H9 (cell line): ENCODE results near the gene DOCK10. TPM values are rescaled to one million over a fixed set of nuclear protein-coding genes. Genes with fewer than 3 reads are reported as not detected.

Experiments used
- DNase-seq: peaks from one replicate; pipeline ENCODE4 v3.0.0-alpha.2; 2017
- H2AFZ ChIP-seq: one replicate; pipeline ENCODE4 v1.6.1; 2013; ENCODE audit warnings: mild to moderate bottlenecking, low read length, control low read depth, moderate library complexity
- H2AK5ac ChIP-seq: 2 replicates; pipeline ENCODE4 v1.6.1; 2013; ENCODE audit warnings: low read length, control low read depth, mixed read lengths; ENCODE audit not compliant: insufficient read length
- H2BK120ac ChIP-seq: one replicate; pipeline ENCODE4 v1.6.1; 2013; ENCODE audit warnings: low read depth, mild to moderate bottlenecking, low read length, control low read depth, inconsistent platforms; ENCODE audit not compliant: poor library complexity, severe bottlenecking
- H2BK12ac ChIP-seq: 2 replicates; pipeline ENCODE4 v1.6.1; 2013; ENCODE audit warnings: low read length, control low read depth, mixed read lengths, low read depth; ENCODE audit not compliant: insufficient read length
- H2BK15ac ChIP-seq: 2 replicates; pipeline ENCODE4 v1.6.1; 2013; ENCODE audit warnings: low read depth, low read length, control low read depth
- H2BK20ac ChIP-seq: one replicate; pipeline ENCODE4 v1.6.1; 2013; ENCODE audit warnings: low read depth, mild to moderate bottlenecking, low read length, control low read depth, inconsistent platforms; ENCODE audit not compliant: poor library complexity, severe bottlenecking
- H2BK5ac ChIP-seq: 2 replicates; pipeline ENCODE4 v1.6.1; 2013; ENCODE audit warnings: low read length, control low read depth, mixed read lengths; ENCODE audit not compliant: insufficient read length
- H3K14ac ChIP-seq: 2 replicates; pipeline ENCODE4 v1.6.1; 2013; ENCODE audit warnings: low read length, control low read depth; ENCODE audit not compliant: insufficient read depth
- H3K18ac ChIP-seq: 2 replicates; pipeline ENCODE4 v1.6.1; 2013; ENCODE audit warnings: low read depth, mild to moderate bottlenecking, mixed read lengths, low read length, control low read depth; ENCODE audit not compliant: insufficient read length
- H3K23ac ChIP-seq: 2 replicates; pipeline ENCODE4 v1.6.1; 2013; ENCODE audit warnings: low read length, control low read depth, mixed read lengths, low read depth; ENCODE audit not compliant: insufficient read length
- H3K23me2 ChIP-seq: 2 replicates; pipeline ENCODE4 v1.6.1; 2013; ENCODE audit warnings: low read depth, mild to moderate bottlenecking, mixed read lengths, low read length, control low read depth; ENCODE audit not compliant: insufficient read length, poor library complexity, severe bottlenecking
- H3K27ac ChIP-seq: 2 replicates; pipeline ENCODE4 v1.5.1; 2013; ENCODE audit warnings: low read length, control low read depth, mixed read lengths, low read depth; ENCODE audit not compliant: insufficient read length
- H3K27me3 ChIP-seq: 2 replicates; pipeline ENCODE4 v1.6.1; 2013; ENCODE audit warnings: low read length, control low read depth, inconsistent platforms; ENCODE audit not compliant: insufficient read depth
- H3K4ac ChIP-seq: 2 replicates; pipeline ENCODE4 v1.6.1; 2013; ENCODE audit warnings: low read depth, mild to moderate bottlenecking, control low read depth, inconsistent platforms, low read length, moderate library complexity
- H3K4me1 ChIP-seq: 2 replicates; pipeline ENCODE4 v1.6.1; 2013; ENCODE audit warnings: low read length, control low read depth, inconsistent platforms; ENCODE audit not compliant: insufficient read depth
- H3K4me2 ChIP-seq: 2 replicates; pipeline ENCODE4 v1.6.1; 2013; ENCODE audit warnings: low read length, control low read depth, mixed read lengths; ENCODE audit not compliant: insufficient read length, insufficient read depth
- H3K56ac ChIP-seq: 2 replicates; pipeline ENCODE4 v1.6.1; 2013; ENCODE audit warnings: low read depth, mild to moderate bottlenecking, mixed read lengths, low read length, control low read depth; ENCODE audit not compliant: insufficient read length
- H3K79me1 ChIP-seq: 2 replicates; pipeline ENCODE4 v1.6.1; 2013; ENCODE audit warnings: low read depth, mild to moderate bottlenecking, moderate library complexity, low read length, control low read depth, inconsistent platforms; ENCODE audit not compliant: insufficient read depth, poor library complexity, severe bottlenecking
- H3K79me2 ChIP-seq: 2 replicates; pipeline ENCODE4 v1.6.1; 2013; ENCODE audit warnings: low read length, control low read depth, inconsistent platforms; ENCODE audit not compliant: insufficient read depth
- H3K9ac ChIP-seq: 2 replicates; pipeline ENCODE4 v1.6.1; 2013; ENCODE audit warnings: low read length, control low read depth, mixed read lengths; ENCODE audit not compliant: insufficient read length; ENCODE audit errors: extremely low read depth
- H3K9me3 ChIP-seq: one replicate; pipeline ENCODE4 v1.6.1; 2013; ENCODE audit warnings: low read depth, low read length, inconsistent platforms; ENCODE audit not compliant: control insufficient read depth
- H3T11ph ChIP-seq: one replicate; pipeline ENCODE4 v1.6.1; 2013; ENCODE audit warnings: mild to moderate bottlenecking, low read length, control low read depth, inconsistent platforms
- H4K20me1 ChIP-seq: one replicate; pipeline ENCODE4 v1.6.1; 2013; ENCODE audit not compliant: control insufficient read depth, insufficient read length, insufficient read depth
- H4K5ac ChIP-seq: 2 replicates; pipeline ENCODE4 v1.6.1; 2013; ENCODE audit warnings: low read depth, mild to moderate bottlenecking, mixed read lengths, low read length, control low read depth; ENCODE audit not compliant: insufficient read length
- H4K8ac ChIP-seq: replicated peaks from 2 replicates; pipeline ENCODE4 v1.6.1; 2013; ENCODE audit warnings: low read length, control low read depth, mixed read lengths, low read depth; ENCODE audit not compliant: insufficient read length
- H4K91ac ChIP-seq: 2 replicates; pipeline ENCODE4 v1.6.1; 2013; ENCODE audit warnings: low read depth, mild to moderate bottlenecking, moderate library complexity, mixed read lengths, low read length, control low read depth; ENCODE audit not compliant: insufficient read length
- H3K27ac Mint-ChIP-seq, 3 experiments: 2 replicates in 2 of 3; 3 replicates in 1 of 3; pipeline ENCODE4 v1.8.0; 2020 to 2021; ENCODE audit warnings: mixed read lengths in 3 of 3, mild to moderate bottlenecking in 1 of 3, moderate library complexity in 1 of 3
- H3K27me3 Mint-ChIP-seq: 2 replicates; pipeline ENCODE4 v1.8.0; 2021; ENCODE audit warnings: low read depth, mild to moderate bottlenecking, moderate library complexity, mixed read lengths
- H3K36me3 Mint-ChIP-seq, 3 experiments: 2 replicates in 2 of 3; 3 replicates in 1 of 3; pipeline ENCODE4 v1.8.0; 2020 to 2021; ENCODE audit warnings: low read depth in 3 of 3, mixed read lengths in 3 of 3; ENCODE audit not compliant: insufficient read depth in 1 of 3
- H3K4me1 Mint-ChIP-seq, 2 experiments: 2 replicates each; pipeline ENCODE4 v1.8.0; 2020; ENCODE audit warnings: mixed read lengths in 2 of 2
- H3K4me3 Mint-ChIP-seq, 2 experiments: 2 replicates in 1 of 2; 3 replicates in 1 of 2; pipeline ENCODE4 v1.8.0; 2020 to 2021; ENCODE audit warnings: mild to moderate bottlenecking in 2 of 2, mixed read lengths in 2 of 2, moderate library complexity in 1 of 2
- H3K9me3 Mint-ChIP-seq, 2 experiments: 2 replicates in 1 of 2; 3 replicates in 1 of 2; pipeline ENCODE4 v1.8.0; 2020; ENCODE audit warnings: mild to moderate bottlenecking in 2 of 2, mixed read lengths in 2 of 2, moderate library complexity in 1 of 2
- WGBS: extraction: QIAGEN DNeasy Blood & Tissue Kit; methylation state at CpG from one replicate; pipeline ENCODE4 v1.1.7; 2013; ENCODE audit warnings: missing lambda C conversion rate, low lambda C conversion rate, mixed read lengths; ENCODE audit not compliant: insufficient read length; ENCODE audit errors: extremely low coverage; 5-methylcytosine and 5-hydroxymethylcytosine counted together
- total RNA-seq: library from RNA; stranded (reverse); gene quantifications from 2 replicates; pipeline ENCODE4 v1.2.1, GENCODE V29; 2021
- TF ChIP-seq, protein P1 (sequence below): fragments of 200-600 bp; sonication (generic); conservative IDR thresholded peaks from 3 replicates; pipeline ENCODE4 v1.8.0; 2021; ENCODE audit warnings: antibody characterized with exemption, mild to moderate bottlenecking

The DOCK10 gene
- total RNA-seq, 1 experiment from 2014 or later = 0.79 TPM

DNA sequence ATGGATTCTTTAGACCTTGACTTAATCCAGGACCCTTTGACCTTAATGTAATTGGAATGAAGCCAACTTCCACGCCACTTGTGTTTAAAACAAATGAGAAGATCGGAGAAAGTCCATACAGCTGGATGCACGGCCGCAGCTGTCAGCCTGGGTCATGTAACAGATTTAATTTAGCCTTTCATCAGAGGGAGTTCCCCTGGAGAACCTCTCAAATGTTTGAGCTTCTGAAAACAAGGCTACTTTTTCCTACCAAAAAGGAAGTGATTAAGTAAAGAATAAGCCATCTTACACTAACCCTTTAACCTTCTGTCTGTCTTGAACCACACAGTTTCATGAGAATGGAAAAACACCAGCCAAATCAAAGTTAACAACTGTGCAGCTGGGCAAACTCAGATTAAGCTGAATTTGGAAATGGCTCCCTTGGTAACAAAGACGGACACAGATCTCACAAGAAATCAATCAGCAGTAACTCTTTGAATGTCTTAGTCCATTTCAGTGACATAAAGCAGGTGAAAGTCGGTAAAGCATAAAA is 103.6 kb downstream of the DOCK10 start:
- no peak overlapping the region for H3K4me3 Mint-ChIP-seq
- Histone ChIP-seq H2BK120ac (no peak overlapping the region), H3T11ph (no peak overlapping the region), H3K14ac (no peak overlapping the region), H3K9ac (no peak overlapping the region), H3K18ac (no peak overlapping the region), H3K9me3 (no peaks in the 10 kb centered on the region), H4K91ac (no peak overlapping the region), H2BK20ac (no peak overlapping the region), H3K23me2 (no peaks in the 10 kb centered on the region), H2BK12ac (no peak overlapping the region), H2BK5ac (no peak overlapping the region), H2AK5ac (no peak overlapping the region), H4K8ac (no peak overlapping the region), H3K79me1 (no peaks in the 10 kb centered on the region), H4K5ac (no peak overlapping the region), H3K27me3 (no peaks in the 10 kb centered on the region), H3K27ac (no peak overlapping the region), H4K20me1 (no peaks in the 10 kb centered on the region), H3K4me1 (peaks cover 9% of the 10 kb centered on the region), H2AFZ (no peak overlapping the region), H2BK15ac (no peak overlapping the region), H3K4ac (no peak overlapping the region), H3K23ac (no peak overlapping the region), H3K79me2 (no peaks in the 10 kb centered on the region), H3K56ac (no peak overlapping the region), H3K4me2 (no peak overlapping the region)
- DNase-seq = no peak
- no peaks in the 10 kb centered on the region for H3K27me3 Mint-ChIP-seq
- no peaks in the 10 kb centered on the region; a peak in 1 of 7 replicates for H3K36me3 Mint-ChIP-seq
- no CpG with 5 or more reads among the region's 6 CpGs for WGBS
- H3K9me3 Mint-ChIP-seq = no peaks in the 10 kb centered on the region
- H3K27ac Mint-ChIP-seq = no peak overlapping the region
- TF ChIP-seq, protein P1, sequence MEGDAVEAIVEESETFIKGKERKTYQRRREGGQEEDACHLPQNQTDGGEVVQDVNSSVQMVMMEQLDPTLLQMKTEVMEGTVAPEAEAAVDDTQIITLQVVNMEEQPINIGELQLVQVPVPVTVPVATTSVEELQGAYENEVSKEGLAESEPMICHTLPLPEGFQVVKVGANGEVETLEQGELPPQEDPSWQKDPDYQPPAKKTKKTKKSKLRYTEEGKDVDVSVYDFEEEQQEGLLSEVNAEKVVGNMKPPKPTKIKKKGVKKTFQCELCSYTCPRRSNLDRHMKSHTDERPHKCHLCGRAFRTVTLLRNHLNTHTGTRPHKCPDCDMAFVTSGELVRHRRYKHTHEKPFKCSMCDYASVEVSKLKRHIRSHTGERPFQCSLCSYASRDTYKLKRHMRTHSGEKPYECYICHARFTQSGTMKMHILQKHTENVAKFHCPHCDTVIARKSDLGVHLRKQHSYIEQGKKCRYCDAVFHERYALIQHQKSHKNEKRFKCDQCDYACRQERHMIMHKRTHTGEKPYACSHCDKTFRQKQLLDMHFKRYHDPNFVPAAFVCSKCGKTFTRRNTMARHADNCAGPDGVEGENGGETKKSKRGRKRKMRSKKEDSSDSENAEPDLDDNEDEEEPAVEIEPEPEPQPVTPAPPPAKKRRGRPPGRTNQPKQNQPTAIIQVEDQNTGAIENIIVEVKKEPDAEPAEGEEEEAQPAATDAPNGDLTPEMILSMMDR = no peak
- peaks cover 44 to 47% of the 10 kb centered on the region in 2 experiments for H3K4me1 Mint-ChIP-seq
